ENCODE results near the gene ATP2B3. TPM values are rescaled to one million over a fixed set of nuclear protein-coding genes. Genes with fewer than 3 reads are reported as not detected.

The ATP2B3 gene
- polyA plus RNA-seq, 1 donor (not counting 4 experiments of a cell fraction or from before 2014, with no cell fraction given): not detected

- H3K27ac ChIP-seq (ENCODE audit: control insufficient read depth, insufficient read depth, low read length): no peak overlapping the region
- no peaks in the 10 kb centered on the region for H3K9me3 ChIP-seq (ENCODE audit: control insufficient read depth, low read depth, low read length)
- no peak overlapping the region for H3K9ac ChIP-seq (ENCODE audit: control insufficient read depth, extremely low read depth, insufficient read depth, low read length)
- FAIRE-seq (no peak), DNase-seq (ENCODE audit: low read depth, low spot score) (no peak)
- H3K4me3 ChIP-seq (ENCODE audit: control insufficient read depth in 2 of 3, extremely low read depth in 1 of 3, insufficient read depth in 2 of 3, low read depth in 1 of 3, low read length in 3 of 3): no peak overlapping the region
- TF ChIP-seq CTCF (optimal IDR thresholded peaks at IDR 0.05 in 1 of 3, IDR thresholded peaks at IDR 0.05 in 1 of 3, conservative IDR thresholded peaks at IDR 0.05 in 1 of 3; ENCODE audit: extremely low read depth in 1 of 3, insufficient read depth in 2 of 3, low read length in 3 of 3) (no peak), EZH2 (IDR thresholded peaks at IDR 0.05; ENCODE audit: low read length) (no peak)
- peaks cover 5% of the 10 kb centered on the region for H3K4me1 ChIP-seq (ENCODE audit: control insufficient read depth, extremely low read depth, insufficient read depth, low read length)
- no peak overlapping the region for H2AFZ ChIP-seq (ENCODE audit: control insufficient read depth, low read length)
- H3K27me3 ChIP-seq (ENCODE audit: control insufficient read depth, extremely low read depth, insufficient read depth, low read length): peaks cover 3% of the 10 kb centered on the region
- no peak overlapping the region for H3K4me2 ChIP-seq (ENCODE audit: control insufficient read depth, extremely low read depth, insufficient read depth, low read depth, low read length)
- H3K9me1 ChIP-seq (ENCODE audit: control insufficient read depth, extremely low read depth, insufficient read depth, low read length): no peaks in the 10 kb centered on the region
- dilution Hi-C loops (cut with MboI; ENCODE audit: extremely low pct_ligation_motif_present, low sequenced_read_pairs): no loop called here
- H3K79me2 ChIP-seq (ENCODE audit: control insufficient read depth, insufficient read depth, low read length): no peaks in the 10 kb centered on the region
- no peaks in the 10 kb centered on the region for H3K36me3 ChIP-seq (ENCODE audit: control insufficient read depth in 2 of 2, extremely low read depth in 1 of 2, insufficient read depth in 2 of 2, low read length in 2 of 2)
- no peaks in the 10 kb centered on the region for H4K20me1 ChIP-seq (ENCODE audit: control insufficient read depth, extremely low read depth, insufficient read depth, low read length)
Observed at GRCh38 chrX:153481043-153481442, 36.4 kb upstream of the ATP2B3 start.

GRCh38 chrX:153482376-153483015 is 34.9 kb upstream of the ATP2B3 start:
- no peak for DNase-seq (ENCODE audit: low read depth, low spot score)
- dilution Hi-C loops (cut with MboI; ENCODE audit: extremely low pct_ligation_motif_present, low sequenced_read_pairs): no loop called here
- peaks cover 3% of the 10 kb centered on the region for H3K27me3 ChIP-seq (ENCODE audit: control insufficient read depth, extremely low read depth, insufficient read depth, low read length)
- no peak overlapping the region for H2AFZ ChIP-seq (ENCODE audit: control insufficient read depth, low read length)
- H3K9me3 ChIP-seq (ENCODE audit: control insufficient read depth, low read depth, low read length): no peaks in the 10 kb centered on the region
- no peaks in the 10 kb centered on the region for H3K79me2 ChIP-seq (ENCODE audit: control insufficient read depth, insufficient read depth, low read length)
- no peak for FAIRE-seq
- H3K4me1 ChIP-seq (ENCODE audit: control insufficient read depth, extremely low read depth, insufficient read depth, low read length): peaks cover 5% of the 10 kb centered on the region
- no peak overlapping the region for H3K27ac ChIP-seq (ENCODE audit: control insufficient read depth, insufficient read depth, low read length)
- TF ChIP-seq CTCF (optimal IDR thresholded peaks at IDR 0.05 in 1 of 3, IDR thresholded peaks at IDR 0.05 in 1 of 3, conservative IDR thresholded peaks at IDR 0.05 in 1 of 3; ENCODE audit: extremely low read depth in 1 of 3, insufficient read depth in 2 of 3, low read length in 3 of 3) (no peak), EZH2 (IDR thresholded peaks at IDR 0.05; ENCODE audit: low read length) (no peak)
- no peaks in the 10 kb centered on the region for H4K20me1 ChIP-seq (ENCODE audit: control insufficient read depth, extremely low read depth, insufficient read depth, low read length)
- no peak overlapping the region for H3K9ac ChIP-seq (ENCODE audit: control insufficient read depth, extremely low read depth, insufficient read depth, low read length)
- no peaks in the 10 kb centered on the region for H3K9me1 ChIP-seq (ENCODE audit: control insufficient read depth, extremely low read depth, insufficient read depth, low read length)
- H3K36me3 ChIP-seq (ENCODE audit: control insufficient read depth in 2 of 2, extremely low read depth in 1 of 2, insufficient read depth in 2 of 2, low read length in 2 of 2): no peaks in the 10 kb centered on the region
- no peak overlapping the region for H3K4me3 ChIP-seq (ENCODE audit: control insufficient read depth in 2 of 3, extremely low read depth in 1 of 3, insufficient read depth in 2 of 3, low read depth in 1 of 3, low read length in 3 of 3)
- H3K4me2 ChIP-seq (ENCODE audit: control insufficient read depth, extremely low read depth, insufficient read depth, low read depth, low read length): no peak overlapping the region

Measured in keratinocyte (primary cell).